ENCODE results near the gene EDA.

Gene EDA

DNA sequence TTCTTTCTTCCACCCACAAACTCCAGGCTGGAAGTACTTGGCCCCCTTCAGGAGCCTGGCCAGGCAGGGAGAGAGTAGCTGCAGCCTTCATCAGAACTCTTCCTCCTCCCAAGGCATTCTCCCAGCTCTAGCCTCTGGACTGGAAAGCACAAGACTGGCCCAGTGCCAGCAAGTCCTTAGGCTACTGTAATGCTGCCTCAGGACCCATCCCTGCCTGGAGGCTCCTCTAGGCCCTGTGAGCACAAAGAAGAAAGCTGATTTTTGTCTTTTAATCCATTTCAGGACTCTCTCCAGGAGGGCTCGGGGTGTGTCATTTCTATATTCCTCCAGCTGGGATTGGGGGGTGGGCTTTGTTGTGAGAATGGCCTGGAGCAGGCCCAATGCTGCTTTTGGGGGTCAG is 423.0 kb downstream of the EDA start:
- TF ChIP-seq, protein P1, sequence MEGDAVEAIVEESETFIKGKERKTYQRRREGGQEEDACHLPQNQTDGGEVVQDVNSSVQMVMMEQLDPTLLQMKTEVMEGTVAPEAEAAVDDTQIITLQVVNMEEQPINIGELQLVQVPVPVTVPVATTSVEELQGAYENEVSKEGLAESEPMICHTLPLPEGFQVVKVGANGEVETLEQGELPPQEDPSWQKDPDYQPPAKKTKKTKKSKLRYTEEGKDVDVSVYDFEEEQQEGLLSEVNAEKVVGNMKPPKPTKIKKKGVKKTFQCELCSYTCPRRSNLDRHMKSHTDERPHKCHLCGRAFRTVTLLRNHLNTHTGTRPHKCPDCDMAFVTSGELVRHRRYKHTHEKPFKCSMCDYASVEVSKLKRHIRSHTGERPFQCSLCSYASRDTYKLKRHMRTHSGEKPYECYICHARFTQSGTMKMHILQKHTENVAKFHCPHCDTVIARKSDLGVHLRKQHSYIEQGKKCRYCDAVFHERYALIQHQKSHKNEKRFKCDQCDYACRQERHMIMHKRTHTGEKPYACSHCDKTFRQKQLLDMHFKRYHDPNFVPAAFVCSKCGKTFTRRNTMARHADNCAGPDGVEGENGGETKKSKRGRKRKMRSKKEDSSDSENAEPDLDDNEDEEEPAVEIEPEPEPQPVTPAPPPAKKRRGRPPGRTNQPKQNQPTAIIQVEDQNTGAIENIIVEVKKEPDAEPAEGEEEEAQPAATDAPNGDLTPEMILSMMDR (IDR thresholded peaks at IDR 0.05; ENCODE audit: low read depth, low read length) = no peak
- no peak overlapping the region for H3K4me3 ChIP-seq (ENCODE audit: low read depth, low read length)
- no peak for DNase-seq (ENCODE audit: low read depth, low spot score)
- in situ Hi-C loops (cut with HindIII; ENCODE audit: low sequenced_read_pairs) = no loop called here

DNA sequence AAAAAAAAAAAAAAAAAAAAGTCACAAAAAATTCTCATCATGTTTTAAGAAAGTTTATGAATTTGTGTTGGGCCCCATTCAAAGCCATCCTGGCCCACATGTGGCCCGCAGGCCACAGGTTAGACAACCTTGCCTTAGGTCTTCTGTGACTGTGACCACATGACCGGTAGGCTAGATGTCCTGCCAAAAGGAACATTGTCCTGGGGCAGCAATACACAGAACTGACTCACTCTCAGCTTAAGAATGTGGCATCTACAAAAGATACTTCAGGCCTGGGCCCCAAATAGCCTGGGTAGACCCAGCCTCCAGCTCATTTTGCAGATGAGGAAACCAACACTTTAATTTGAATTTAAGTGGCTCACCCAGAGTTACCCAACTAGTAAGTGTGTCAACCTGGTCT is 423.8 kb downstream of the EDA start:
- no peak overlapping the region for H3K4me3 ChIP-seq (ENCODE audit: low read depth, low read length)
- DNase-seq (ENCODE audit: low read depth, low spot score) = no peak
- TF ChIP-seq, protein P1 (IDR thresholded peaks at IDR 0.05; ENCODE audit: low read depth, low read length) = no peak
- in situ Hi-C loops (cut with HindIII; ENCODE audit: low sequenced_read_pairs) = no loop called here

DNA sequence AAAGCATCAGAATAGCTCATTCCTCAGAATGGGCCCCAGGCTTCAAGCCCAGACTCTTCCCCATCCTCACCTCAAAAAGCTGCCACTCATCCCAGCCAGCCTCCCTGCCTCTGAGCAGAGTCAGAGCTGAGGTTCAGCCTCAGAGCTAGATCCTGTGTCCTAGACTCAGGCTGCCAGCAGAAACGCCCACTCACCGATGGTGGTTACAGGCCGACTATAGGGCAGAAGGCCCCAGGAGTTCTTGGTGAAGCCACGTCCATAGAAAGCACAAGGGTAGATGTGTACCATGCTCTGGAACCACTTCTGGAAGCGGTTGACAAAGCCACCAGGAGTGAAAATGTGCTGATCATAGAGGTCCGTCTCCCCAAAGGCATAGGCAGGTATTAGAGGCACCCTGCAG is 426.1 kb downstream of the EDA start:
- DNase-seq (ENCODE audit: low read depth, low spot score) = no peak
- in situ Hi-C loops (cut with HindIII; ENCODE audit: low sequenced_read_pairs) = no loop called here
- TF ChIP-seq, protein P1 (IDR thresholded peaks at IDR 0.05; ENCODE audit: low read depth, low read length) = no peak
- no peak overlapping the region for H3K4me3 ChIP-seq (ENCODE audit: low read depth, low read length)

DNA sequence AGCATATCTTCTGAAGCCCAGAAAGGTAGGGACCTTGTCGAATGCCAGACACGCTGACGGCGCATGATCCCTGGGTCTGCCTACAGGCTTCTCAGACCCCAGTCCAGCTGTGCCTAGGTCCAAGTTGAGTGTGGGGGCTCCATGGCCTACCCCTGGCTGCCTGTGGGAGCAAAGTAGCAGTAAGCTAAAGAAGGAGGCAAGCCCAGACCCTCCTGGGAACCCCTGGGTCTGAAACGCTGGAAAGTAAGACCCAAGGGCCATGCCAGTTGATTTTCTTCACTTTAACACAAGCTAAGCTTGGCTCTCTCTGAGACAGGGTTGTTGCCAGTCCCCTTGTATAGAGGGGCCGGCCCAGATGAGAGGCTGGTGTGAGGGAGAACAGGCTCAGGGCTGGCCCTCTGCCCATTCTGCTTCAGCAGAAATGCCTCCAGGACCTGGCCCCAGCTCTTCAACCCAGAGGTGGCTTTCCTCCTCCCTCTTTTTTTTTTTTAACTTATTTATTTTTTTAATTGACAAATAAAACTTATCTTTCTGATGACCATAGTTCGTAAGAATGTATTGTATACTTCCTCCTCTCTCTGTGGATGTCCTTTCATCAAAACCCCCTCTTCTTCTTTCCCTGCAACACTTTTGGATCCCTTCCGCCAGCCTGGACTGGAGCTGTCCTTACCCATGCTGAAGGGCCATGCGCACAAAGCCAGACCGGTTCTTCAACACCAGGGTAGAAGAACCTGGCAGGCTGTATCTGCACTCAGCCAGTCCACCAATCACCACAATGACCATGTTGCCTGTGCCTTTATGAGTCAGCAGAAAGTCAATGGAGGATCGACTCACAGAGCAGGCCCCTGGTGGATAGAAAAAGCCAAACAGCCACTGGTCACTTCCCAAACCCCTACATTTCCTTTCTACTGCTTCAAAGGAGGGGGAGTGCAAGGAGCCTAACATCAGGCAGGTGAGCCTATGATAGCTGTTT is 426.8 kb downstream of the EDA start:
- H3K4me3 ChIP-seq (ENCODE audit: low read depth, low read length) = no peak overlapping the region
- in situ Hi-C loops (cut with HindIII; ENCODE audit: low sequenced_read_pairs) = no loop called here
- DNase-seq (ENCODE audit: low read depth, low spot score) = no peak
- TF ChIP-seq, protein P1 (IDR thresholded peaks at IDR 0.05; ENCODE audit: low read depth, low read length) = no peak

DNA sequence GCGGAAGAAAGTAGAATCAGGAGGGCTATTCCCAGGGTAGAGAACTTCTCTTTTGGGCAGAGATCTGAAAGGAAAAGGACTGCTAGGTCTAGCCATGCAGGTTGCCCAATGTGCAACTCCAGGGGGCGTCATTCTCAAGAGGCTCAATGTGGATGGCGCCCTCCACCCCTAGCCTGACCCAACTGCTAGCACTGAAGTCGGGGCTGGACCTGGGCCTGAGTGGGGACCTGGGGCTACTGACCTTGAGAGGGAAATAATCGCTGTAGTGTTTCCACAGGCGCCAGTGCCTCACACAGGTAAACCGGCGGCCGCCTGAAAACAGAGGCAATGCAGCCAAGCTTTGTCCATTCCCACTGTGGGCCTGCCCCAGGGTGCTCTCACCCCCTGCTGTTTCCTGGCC is 427.8 kb downstream of the EDA start:
- DNase-seq (ENCODE audit: low read depth, low spot score) = no peak

DNA sequence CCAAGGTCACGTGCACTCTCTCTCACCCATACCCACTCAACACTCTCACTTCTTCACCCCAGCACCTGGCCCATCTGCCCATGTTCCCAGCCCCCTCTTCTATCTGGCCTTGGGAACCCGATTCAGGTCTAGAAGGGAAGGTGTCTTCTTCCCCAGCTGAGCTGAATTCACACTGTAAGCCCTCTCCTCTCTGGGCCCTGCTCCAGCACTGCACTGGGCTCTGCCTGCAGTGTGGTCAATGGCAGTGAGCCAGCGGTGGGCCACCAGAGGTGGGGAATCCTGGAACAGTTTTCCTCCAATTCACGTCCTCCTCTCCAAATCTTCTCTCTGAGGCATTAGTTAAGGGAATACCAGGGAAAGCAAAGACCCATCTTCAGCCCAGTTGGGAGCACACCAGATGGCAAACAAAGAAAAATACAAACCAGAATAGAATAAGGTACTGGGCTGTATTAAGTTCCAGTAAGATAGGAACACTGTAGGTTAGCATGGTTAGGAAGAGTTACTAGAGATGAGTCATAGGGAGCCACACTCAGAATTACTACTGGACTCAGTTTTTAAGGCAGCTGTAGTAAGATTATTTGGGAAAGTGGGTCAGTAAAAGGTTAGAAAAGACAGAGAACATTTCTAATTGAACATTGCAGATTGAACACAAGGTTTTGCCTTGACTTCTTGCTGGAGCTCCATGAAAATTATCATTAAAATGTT is 428.8 kb downstream of the EDA start:
- TF ChIP-seq, protein P1 (IDR thresholded peaks at IDR 0.05; ENCODE audit: low read depth, low read length) = no peak
- in situ Hi-C loops (cut with HindIII; ENCODE audit: low sequenced_read_pairs) = no loop called here
- DNase-seq (ENCODE audit: low read depth, low spot score) = no peak
- H3K4me3 ChIP-seq (ENCODE audit: low read depth, low read length) = no peak overlapping the region

More for the DNA sequence above, 427.8 kb downstream of the EDA start:
- H3K4me3 ChIP-seq (ENCODE audit: low read depth, low read length) = no peak overlapping the region
- in situ Hi-C loops (cut with HindIII; ENCODE audit: low sequenced_read_pairs) = no loop called here
- TF ChIP-seq, protein P1 (IDR thresholded peaks at IDR 0.05; ENCODE audit: low read depth, low read length) = no peak

All from astrocyte of the spinal cord (primary cell).